ENCODE results near the gene INCENP.

INCENP gene

DNA sequence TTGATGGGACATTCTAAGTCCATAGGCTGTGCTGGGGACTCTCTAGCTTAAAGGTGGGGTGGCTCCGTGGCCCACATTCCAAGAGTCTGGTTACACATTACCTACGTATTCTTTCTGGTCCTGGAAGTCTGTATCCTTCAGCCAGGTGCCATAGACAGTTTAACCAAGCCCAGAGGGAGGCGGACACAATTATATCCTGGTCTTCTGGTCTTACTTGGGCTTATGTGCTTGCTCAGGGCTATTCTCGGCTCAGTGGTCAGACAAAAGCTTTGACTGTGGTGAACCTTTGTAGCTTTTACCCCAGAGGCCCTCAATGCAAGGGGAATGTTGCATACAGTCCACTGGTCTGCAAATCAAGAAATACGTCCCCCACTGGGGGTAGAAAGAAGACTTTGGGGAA, 3.4 kb upstream of the INCENP start:
- no peak for DNase-seq (ENCODE audit: low spot score)
- ChIA-PET POLR2A (ENCODE audit: low non-redundant PET) (no interaction called here), CTCF (interaction anchor here (0.6 to 1.2 kb wide), 2 partner anchors 12 to 1787 kb away, joined by 3 to 5 read pairs; no protein-coding TSS in a partner anchor)
- TF ChIP-seq CTCF (conservative IDR thresholded peaks at IDR 0.05; ENCODE audit: low read depth): no peak
- no peak overlapping the region for H3K27ac ChIP-seq

- DNase-seq (ENCODE audit: low spot score): no peak
- ChIA-PET POLR2A (ENCODE audit: low non-redundant PET) (no interaction called here), CTCF (no interaction called here)
- TF ChIP-seq CTCF (conservative IDR thresholded peaks at IDR 0.05; ENCODE audit: low read depth): no peak; the same call in 1 of the 2 replicates
- H3K27ac ChIP-seq: no peak overlapping the region
Measured at GRCh38 chr11:62122076-62122475, 1.7 kb upstream of the INCENP start.

GRCh38 chr11:62124186-62125113, 639 bp downstream of the INCENP start:
- CTCF ChIA-PET: interaction anchor here (0.6 to 1.0 kb wide), 3 partner anchors 16 to 798 kb away, joined by 3 to 4 read pairs (median 4); no protein-coding TSS in a partner anchor
- POLR2A ChIA-PET (ENCODE audit: low non-redundant PET): no interaction called here
- TF ChIP-seq CTCF (conservative IDR thresholded peaks at IDR 0.05; ENCODE audit: low read depth): no peak
- H3K27ac ChIP-seq: peak overlapping the region; percentile 80
- DNase-seq (ENCODE audit: low spot score): peak; percentile 42

DNA sequence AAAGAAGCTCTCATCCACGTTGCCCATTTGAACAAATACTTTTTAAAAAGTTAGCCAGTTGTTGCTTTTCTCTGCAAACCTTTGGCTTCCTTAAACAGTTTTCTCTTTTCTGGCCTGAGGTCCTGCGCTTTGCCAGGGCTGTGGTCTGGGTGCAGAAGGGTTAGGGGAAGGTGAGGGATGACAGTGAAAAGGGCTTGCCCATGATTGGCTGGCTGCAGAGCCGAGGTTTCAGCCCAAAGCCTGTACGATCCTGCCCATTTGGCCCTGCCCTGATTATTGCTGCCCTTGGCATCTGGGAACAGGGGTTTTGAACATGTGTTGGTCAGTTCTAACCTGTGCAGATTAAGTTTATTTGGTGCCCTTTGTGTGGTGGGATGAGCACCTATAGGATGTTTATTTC, 1.5 kb downstream of the INCENP start:
- DNase-seq (ENCODE audit: low spot score): peak; percentile 33
- POLR2A ChIA-PET (ENCODE audit: low non-redundant PET): no interaction called here
- no peak for TF ChIP-seq CTCF (conservative IDR thresholded peaks at IDR 0.05; ENCODE audit: low read depth)
- H3K27ac ChIP-seq: peak overlapping the region; percentile 41
- CTCF ChIA-PET: interaction anchor here (0.7 to 1.0 kb wide), 2 partner anchors 17 to 1743 kb away, joined by 3 to 4 read pairs; no protein-coding TSS in a partner anchor

DNA sequence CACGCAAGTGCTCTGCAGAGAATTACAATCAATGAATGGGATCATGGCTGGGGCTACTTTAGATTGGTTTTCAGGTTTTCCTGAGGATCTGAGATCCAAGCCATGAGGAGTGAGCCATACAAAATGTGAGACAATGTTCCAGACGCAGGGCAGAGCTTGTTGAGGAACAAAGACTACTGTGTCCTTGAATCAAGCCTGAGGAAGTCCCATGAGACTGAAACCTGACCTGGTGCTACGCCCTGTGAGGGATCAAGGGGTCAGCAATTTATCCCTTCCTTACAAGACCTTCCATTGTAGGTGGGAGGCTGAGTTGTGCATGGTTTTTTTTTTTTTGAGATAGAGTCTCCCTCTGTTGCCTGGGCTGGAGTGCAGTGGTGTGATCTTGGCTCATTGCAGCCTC, 2.1 kb downstream of the INCENP start:
- CTCF ChIA-PET: no interaction called here
- POLR2A ChIA-PET (ENCODE audit: low non-redundant PET): no interaction called here
- no peak for DNase-seq (ENCODE audit: low spot score)
- no peak for TF ChIP-seq CTCF (conservative IDR thresholded peaks at IDR 0.05; ENCODE audit: low read depth)
- H3K27ac ChIP-seq: no peak overlapping the region

DNA sequence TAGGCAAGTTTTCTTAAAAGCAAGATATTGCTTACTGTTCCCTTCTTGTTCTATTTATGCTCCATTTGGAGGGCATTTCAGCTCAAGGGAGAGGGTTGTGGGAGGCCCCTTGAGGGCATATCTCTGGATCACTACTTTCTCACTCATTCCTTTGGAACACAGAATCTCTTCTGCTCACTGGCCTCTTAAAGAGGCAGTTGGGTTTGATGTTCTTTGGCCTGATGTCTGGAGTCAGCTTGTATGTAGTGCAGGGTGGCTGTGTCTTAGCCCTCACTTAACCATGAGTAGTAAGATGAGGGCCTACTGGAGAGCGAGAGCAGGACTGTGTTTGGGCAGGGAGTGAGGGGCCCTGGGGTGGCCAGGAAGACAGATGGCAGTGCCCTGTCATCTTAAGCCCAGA, 3.6 kb downstream of the INCENP start:
- no peak overlapping the region for H3K27ac ChIP-seq
- TF ChIP-seq CTCF (conservative IDR thresholded peaks at IDR 0.05; ENCODE audit: low read depth): no peak

More for the DNA sequence above, 3.6 kb downstream of the INCENP start:
- DNase-seq (ENCODE audit: low spot score): no peak
- CTCF ChIA-PET: interaction anchor here (1.2 kb wide), 1 partner anchor 183 kb away, joined by 3 read pairs; no protein-coding TSS in a partner anchor
- POLR2A ChIA-PET (ENCODE audit: low non-redundant PET): no interaction called here

Measured in RWPE1 (cell line).